Kidney (tissue), 14 donors: ENCODE data around the gene HTR2B. TPM values are rescaled to one million over a fixed set of nuclear protein-coding genes. Genes with fewer than 3 reads are reported as not detected.
A peak's percentile ranks its signal among the peaks of the same experiment; 100 is the strongest.

ENCODE experiments used
- DNase-seq, 5 donors: peaks; one replicate each; pipeline ENCODE4 v3.0.0-alpha.2; 2013 to 2020
- FAIRE-seq: peaks from 2 replicates; lab custom pipeline; 2012; peaks lifted over from hg19 to GRCh38; lab: Jason Lieb, UNC
- H3K27ac ChIP-seq, 2 donors: one replicate each; pipeline ENCODE4 v1.7.0; 2013; ENCODE audit warnings: low read depth in 2 of 2, low read length in 2 of 2, inconsistent platforms in 1 of 2
- H3K27me3 ChIP-seq: one replicate; pipeline ENCODE4 v1.7.1; 2013; ENCODE audit warnings: low read length, inconsistent platforms; ENCODE audit not compliant: control insufficient read depth, insufficient read depth
- H3K36me3 ChIP-seq, 3 donors: one replicate each; pipeline versions ENCODE4 v1.7.0 to v1.7.1; 2013; ENCODE audit warnings: low read length in 3 of 3, control low read depth in 1 of 3, inconsistent platforms in 1 of 3; ENCODE audit not compliant: insufficient read depth in 3 of 3, control insufficient read depth in 2 of 3
- H3K4me1 ChIP-seq, 3 donors: one replicate each; pipeline versions ENCODE4 v1.7.0 to v1.7.1; 2013; ENCODE audit warnings: low read length in 3 of 3, inconsistent platforms in 1 of 3, low read depth in 1 of 3; ENCODE audit not compliant: control insufficient read depth in 2 of 3, insufficient read depth in 2 of 3
- H3K4me3 ChIP-seq, 3 donors: one replicate each; pipeline versions ENCODE4 v1.7.0 to v1.8.1; 2013; ENCODE audit warnings: low read length in 3 of 3, control low read depth in 1 of 3, inconsistent platforms in 1 of 3
- H3K9ac ChIP-seq, 3 donors: one replicate each; pipeline versions ENCODE4 v1.7.0 to v1.7.1; 2013; ENCODE audit warnings: low read length in 3 of 3, control low read depth in 1 of 3, inconsistent platforms in 1 of 3
- H3K9me3 ChIP-seq, 3 donors: one replicate each; pipeline versions ENCODE4 v1.7.0 to v1.7.1; 2013; ENCODE audit warnings: low read length in 3 of 3, control low read depth in 1 of 3, inconsistent platforms in 1 of 3; ENCODE audit not compliant: control insufficient read depth in 2 of 3, insufficient read depth in 1 of 3
- intact Hi-C: fragments of 100-400 bp; cut with DNase I; formaldehyde crosslinking; loops from one replicate; pipeline ENCODE4 v1.11.1; 2022
- polyA plus RNA-seq: library from polyadenylated mRNA; stranded (reverse); fragments of 350-450 nt; fragmentation: Illumina TruSeq; extraction: RNeasy Lipid Tissue Mini Kit (QIAGEN cat#74804); gene quantifications from one replicate; pipeline ENCODE4 v1.2.3, GENCODE V29; 2014; ENCODE audit warnings: low read depth, low replicate concordance; ENCODE audit not compliant: insufficient read depth
- total RNA-seq: library from RNA; stranded (reverse); fragmentation: NEBNext Ultra II Directional; extraction: Animal tissue kit (Norgen Biotek cat#: 25700); gene quantifications from one replicate; pipeline ENCODE4 v1.2.1, GENCODE V29; 2021
- TF ChIP-seq, protein P1 (sequence below): IDR thresholded peaks from 3 replicates; pipeline ENCODE4 v1.5.1; 2012; ENCODE audit warnings: mild to moderate bottlenecking, moderate library complexity, borderline replicate concordance; ENCODE audit not compliant: insufficient read depth; ENCODE audit errors: extremely low read depth
- donor health status: control.
- donor health status: control.
- donor health status: control.
- donor health status: control.
- donor health status: control.
- donor health status: DM: yes; HTN: yes; CAD: no.
- donor health status: Normal renal cell carcinoma (clear cell type).

HTR2B gene
- total and polyA plus RNA-seq, 2 donors from 2014 or later: 2.0 to 3.0 TPM

DNA sequence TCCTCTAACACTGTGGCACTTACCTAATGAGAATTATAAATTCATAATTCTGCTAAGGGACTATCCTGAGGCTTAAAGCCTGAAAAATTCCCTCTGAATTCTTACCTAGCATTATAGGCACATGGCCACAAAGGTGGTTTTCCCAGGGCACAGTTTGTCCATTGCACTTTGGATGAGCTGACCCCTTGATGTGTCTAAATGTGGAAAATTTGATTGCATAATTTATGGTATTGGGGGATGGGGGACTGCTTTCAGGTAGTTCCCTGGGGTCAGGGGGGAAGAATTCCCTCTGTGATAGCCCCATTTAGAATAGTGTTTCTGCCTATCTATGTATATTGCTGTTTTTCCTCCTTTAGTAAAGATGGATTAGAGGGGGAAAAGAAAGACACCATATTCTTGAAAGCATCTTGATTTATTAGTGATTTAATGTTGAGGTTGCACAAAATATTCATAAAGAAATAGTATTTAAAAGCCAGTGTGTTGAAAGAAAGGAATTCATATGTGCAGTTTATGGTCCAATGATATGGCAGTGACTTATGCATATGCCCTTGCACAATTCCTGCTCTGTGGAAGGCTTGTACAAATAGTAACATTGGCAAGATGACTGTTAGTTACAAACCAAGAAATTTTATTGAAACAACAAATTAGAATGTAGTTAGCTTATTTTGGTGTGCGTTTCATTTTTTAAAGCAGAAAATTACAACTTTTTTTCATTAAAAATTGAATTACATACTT, 8.7 kb upstream of the HTR2B start:
- no peak overlapping the region for H3K9ac ChIP-seq
- H3K36me3 ChIP-seq: no peaks in the 10 kb centered on the region
- intact Hi-C loops: no loop called here
- peaks cover 0 to 8% (median 2%) of the 10 kb centered on the region in 3 donors for H3K4me1 ChIP-seq
- H3K4me3 ChIP-seq: no peak overlapping the region
- no peaks in the 10 kb centered on the region for H3K9me3 ChIP-seq
- H3K27ac ChIP-seq: no peak overlapping the region
- no peaks in the 10 kb centered on the region for H3K27me3 ChIP-seq
- FAIRE-seq (no peak), DNase-seq (no peak)
- TF ChIP-seq, protein P1, sequence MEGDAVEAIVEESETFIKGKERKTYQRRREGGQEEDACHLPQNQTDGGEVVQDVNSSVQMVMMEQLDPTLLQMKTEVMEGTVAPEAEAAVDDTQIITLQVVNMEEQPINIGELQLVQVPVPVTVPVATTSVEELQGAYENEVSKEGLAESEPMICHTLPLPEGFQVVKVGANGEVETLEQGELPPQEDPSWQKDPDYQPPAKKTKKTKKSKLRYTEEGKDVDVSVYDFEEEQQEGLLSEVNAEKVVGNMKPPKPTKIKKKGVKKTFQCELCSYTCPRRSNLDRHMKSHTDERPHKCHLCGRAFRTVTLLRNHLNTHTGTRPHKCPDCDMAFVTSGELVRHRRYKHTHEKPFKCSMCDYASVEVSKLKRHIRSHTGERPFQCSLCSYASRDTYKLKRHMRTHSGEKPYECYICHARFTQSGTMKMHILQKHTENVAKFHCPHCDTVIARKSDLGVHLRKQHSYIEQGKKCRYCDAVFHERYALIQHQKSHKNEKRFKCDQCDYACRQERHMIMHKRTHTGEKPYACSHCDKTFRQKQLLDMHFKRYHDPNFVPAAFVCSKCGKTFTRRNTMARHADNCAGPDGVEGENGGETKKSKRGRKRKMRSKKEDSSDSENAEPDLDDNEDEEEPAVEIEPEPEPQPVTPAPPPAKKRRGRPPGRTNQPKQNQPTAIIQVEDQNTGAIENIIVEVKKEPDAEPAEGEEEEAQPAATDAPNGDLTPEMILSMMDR: no peak

DNA sequence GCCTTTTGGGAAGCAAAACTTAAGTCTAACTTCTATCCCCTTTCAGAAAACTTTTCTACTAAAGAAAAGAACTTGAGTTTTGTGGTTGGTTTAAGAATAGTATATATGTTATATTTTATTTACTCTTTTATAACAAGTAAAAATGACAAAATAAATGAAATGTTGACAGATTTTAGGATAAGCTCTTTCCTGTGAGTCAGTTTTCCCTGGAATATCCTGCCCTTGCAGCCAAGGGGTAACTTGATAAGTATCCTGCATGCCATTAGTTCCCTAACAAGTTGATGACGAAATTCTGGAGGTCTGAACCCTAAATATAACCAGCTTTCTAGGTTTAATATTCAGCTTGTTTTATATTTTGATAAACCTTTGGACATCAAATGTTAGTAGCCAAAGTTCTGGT, 7.3 kb upstream of the HTR2B start:
- Histone ChIP-seq H3K9me3 (no peaks in the 10 kb centered on the region), H3K27me3 (no peaks in the 10 kb centered on the region), H3K4me3 (no peak overlapping the region), H3K36me3 (no peaks in the 10 kb centered on the region), H3K4me1 (peaks cover 0 to 8% (median 5%) of the 10 kb centered on the region in 3 donors), H3K27ac (no peak overlapping the region), H3K9ac (no peak overlapping the region)
- DNase-seq (no peak), FAIRE-seq (no peak)
- intact Hi-C loops: no loop called here
- TF ChIP-seq, protein P1: no peak

DNA sequence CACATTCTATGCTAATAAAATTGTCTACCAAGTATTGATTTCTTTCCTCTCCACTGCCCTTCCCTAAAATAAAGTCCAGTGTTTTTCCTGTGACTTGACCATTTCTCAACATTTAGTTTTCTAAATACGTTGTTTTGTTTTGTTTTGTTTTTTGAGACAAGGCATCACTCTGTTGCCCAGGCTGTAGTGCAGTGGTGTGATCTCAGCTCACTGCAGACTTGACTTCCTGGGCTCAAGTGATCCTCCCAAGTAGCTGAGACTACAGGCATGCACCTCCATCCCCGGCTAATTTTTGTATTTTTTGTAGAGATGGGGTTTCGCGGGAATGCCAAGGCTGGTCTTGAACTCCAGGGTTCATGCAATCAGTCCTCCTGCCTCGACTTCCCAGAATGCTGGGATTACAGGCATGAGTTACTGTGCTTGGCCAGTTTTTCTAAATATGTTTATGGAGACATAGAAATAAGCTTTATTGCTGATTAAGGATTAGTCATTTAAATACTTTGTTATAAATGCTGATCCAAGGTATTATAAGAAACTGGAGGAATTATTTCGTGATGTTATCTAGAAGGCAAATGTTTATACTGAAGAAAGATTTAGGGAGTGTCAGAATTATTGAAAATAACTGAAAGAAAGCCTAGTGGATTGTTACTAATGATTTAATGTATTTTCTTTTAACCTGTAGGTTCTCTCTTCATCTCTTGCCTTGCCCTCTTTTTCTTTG, 5.7 kb upstream of the HTR2B start:
- Histone ChIP-seq H3K27ac (no peak overlapping the region), H3K4me1 (peaks cover 0 to 8% (median 5%) of the 10 kb centered on the region in 3 donors), H3K9ac (peak overlapping the region in 1 of 3 donors; percentile 3), H3K27me3 (no peaks in the 10 kb centered on the region), H3K36me3 (no peaks in the 10 kb centered on the region), H3K4me3 (no peak overlapping the region), H3K9me3 (no peaks in the 10 kb centered on the region)
- no peak for DNase-seq
- intact Hi-C loops: no loop called here
- TF ChIP-seq, protein P1: no peak
- no peak for FAIRE-seq
